ENCODE results near the gene FBXO42. TPM values are rescaled to one million over a fixed set of nuclear protein-coding genes. Genes with fewer than 3 reads are reported as not detected.

The FBXO42 gene
- total RNA-seq, 1 experiment from 2014 or later, result 19.2 TPM

GRCh38 chr1:16296643-16297042, 55.6 kb downstream of the FBXO42 start:
- no peaks in the 10 kb centered on the region for H3K9me3 ChIP-seq
- DNase-seq, result no peak
- no peak overlapping the region for H3K4me3 ChIP-seq
- no peaks in the 10 kb centered on the region for H3K27me3 ChIP-seq
- peaks cover 5% of the 10 kb centered on the region for H3K36me3 ChIP-seq

- no peak for DNase-seq
- Histone ChIP-seq H3K9me3 (no peaks in the 10 kb centered on the region), H3K36me3 (peaks cover 5% of the 10 kb centered on the region), H3K4me3 (no peak overlapping the region), H3K27me3 (no peaks in the 10 kb centered on the region)
Observed at GRCh38 chr1:16294219-16295212, 57.8 kb downstream of the FBXO42 start.

GRCh38 chr1:16293538-16293937, 58.7 kb downstream of the FBXO42 start:
- no peaks in the 10 kb centered on the region for H3K27me3 ChIP-seq
- H3K9me3 ChIP-seq, result no peaks in the 10 kb centered on the region
- DNase-seq, result no peak
- no peak overlapping the region for H3K4me3 ChIP-seq
- H3K36me3 ChIP-seq, result peaks cover 5% of the 10 kb centered on the region

GRCh38 chr1:16292739-16293138, 59.5 kb downstream of the FBXO42 start:
- peaks cover 4% of the 10 kb centered on the region for H3K36me3 ChIP-seq
- H3K27me3 ChIP-seq, result no peaks in the 10 kb centered on the region
- H3K9me3 ChIP-seq, result no peaks in the 10 kb centered on the region
- no peak for DNase-seq
- no peak overlapping the region for H3K4me3 ChIP-seq

GRCh38 chr1:16289959-16290358, 62.3 kb downstream of the FBXO42 start:
- no peak overlapping the region for H3K4me3 ChIP-seq
- no peak for DNase-seq
- H3K36me3 ChIP-seq, result peaks cover 18% of the 10 kb centered on the region
- no peaks in the 10 kb centered on the region for H3K27me3 ChIP-seq
- no peaks in the 10 kb centered on the region for H3K9me3 ChIP-seq

- Histone ChIP-seq H3K36me3 (peaks cover 15% of the 10 kb centered on the region), H3K9me3 (no peaks in the 10 kb centered on the region), H3K27me3 (no peaks in the 10 kb centered on the region), H3K4me3 (no peak overlapping the region)
- no peak for DNase-seq
Observed at GRCh38 chr1:16286122-16286521, 66.2 kb downstream of the FBXO42 start.

GRCh38 chr1:16281765-16282164, 70.5 kb downstream of the FBXO42 start:
- Histone ChIP-seq H3K9me3 (no peaks in the 10 kb centered on the region), H3K27me3 (no peaks in the 10 kb centered on the region; the same call in 1 of the 2 replicates), H3K36me3 (peaks cover 7% of the 10 kb centered on the region; the same call in 1 of the 2 replicates), H3K4me3 (no peak overlapping the region)
- no peak for DNase-seq

GRCh38 chr1:16279186-16279585, 73.1 kb downstream of the FBXO42 start:
- DNase-seq, result no peak
- H3K36me3 ChIP-seq, result peaks cover 2% of the 10 kb centered on the region; the same call in 1 of the 2 replicates

GRCh38 chr1:16276302-16277030, 75.8 kb downstream of the FBXO42 start:
- Histone ChIP-seq H3K9me3 (no peaks in the 10 kb centered on the region), H3K4me3 (no peak overlapping the region), H3K27me3 (no peaks in the 10 kb centered on the region; the same call in 1 of the 2 replicates), H3K36me3 (peaks cover 2% of the 10 kb centered on the region; the same call in 1 of the 2 replicates)
- no peak for DNase-seq

More at GRCh38 chr1:16279186-16279585, 73.1 kb downstream of the FBXO42 start:
- Histone ChIP-seq H3K4me3 (no peak overlapping the region), H3K27me3 (no peaks in the 10 kb centered on the region; the same call in 1 of the 2 replicates), H3K9me3 (no peaks in the 10 kb centered on the region)

- H3K36me3 ChIP-seq, result peaks cover 2% of the 10 kb centered on the region; the same call in 1 of the 2 replicates
- no peak overlapping the region for H3K4me3 ChIP-seq
- no peaks in the 10 kb centered on the region for H3K9me3 ChIP-seq
- DNase-seq, result no peak
- H3K27me3 ChIP-seq, result no peaks in the 10 kb centered on the region; the same call in 1 of the 2 replicates
Observed at GRCh38 chr1:16275591-16275990, 76.7 kb downstream of the FBXO42 start.

- no peak for DNase-seq
Observed at GRCh38 chr1:16267690-16268180, 84.5 kb downstream of the FBXO42 start.

GRCh38 chr1:16266411-16267118, 85.7 kb downstream of the FBXO42 start:
- no peaks in the 10 kb centered on the region for H3K27me3 ChIP-seq
- no peaks in the 10 kb centered on the region for H3K36me3 ChIP-seq
- no peak overlapping the region for H3K4me3 ChIP-seq
- H3K9me3 ChIP-seq, result no peaks in the 10 kb centered on the region
- no peak for DNase-seq

More at GRCh38 chr1:16267690-16268180, 84.5 kb downstream of the FBXO42 start:
- H3K4me3 ChIP-seq, result no peak overlapping the region
- no peaks in the 10 kb centered on the region for H3K36me3 ChIP-seq
- H3K27me3 ChIP-seq, result no peaks in the 10 kb centered on the region
- H3K9me3 ChIP-seq, result no peaks in the 10 kb centered on the region

GRCh38 chr1:16262067-16262466, 90.2 kb downstream of the FBXO42 start:
- no peaks in the 10 kb centered on the region for H3K9me3 ChIP-seq
- no peaks in the 10 kb centered on the region for H3K27me3 ChIP-seq
- no peaks in the 10 kb centered on the region; the same call in 1 of the 2 replicates for H3K36me3 ChIP-seq
- no peak overlapping the region for H3K4me3 ChIP-seq
- DNase-seq, result no peak

GRCh38 chr1:16260814-16261213, 91.5 kb downstream of the FBXO42 start:
- Histone ChIP-seq H3K9me3 (no peaks in the 10 kb centered on the region), H3K4me3 (no peak overlapping the region), H3K36me3 (peaks cover 5% of the 10 kb centered on the region), H3K27me3 (no peaks in the 10 kb centered on the region)
- DNase-seq, result no peak

GRCh38 chr1:16258591-16259135, 93.6 kb downstream of the FBXO42 start:
- no peak for DNase-seq
- Histone ChIP-seq H3K27me3 (no peaks in the 10 kb centered on the region), H3K4me3 (no peak overlapping the region), H3K9me3 (no peaks in the 10 kb centered on the region), H3K36me3 (peaks cover 9% of the 10 kb centered on the region)

- no peak overlapping the region for H3K4me3 ChIP-seq
- no peak for DNase-seq
- no peaks in the 10 kb centered on the region for H3K27me3 ChIP-seq
- H3K36me3 ChIP-seq, result peaks cover 16% of the 10 kb centered on the region
- no peaks in the 10 kb centered on the region for H3K9me3 ChIP-seq
Observed at GRCh38 chr1:16257968-16258367, 94.3 kb downstream of the FBXO42 start.
